Muscle of leg (tissue), 16 donors: ENCODE measurements around the gene TMEM242. TPM values are rescaled to one million over a fixed set of nuclear protein-coding genes. Genes with fewer than 3 reads are reported as not detected.

Experiments
- DNase-seq: peaks from one replicate; pipeline ENCODE4 v3.0.0; 2013
- H3K27ac ChIP-seq: one replicate; pipeline ENCODE4 v1.5.1; 2013; ENCODE audit warnings: mild to moderate bottlenecking, low read length, control low read depth
- H3K27me3 ChIP-seq: one replicate; pipeline ENCODE4 v1.6.1; 2013; ENCODE audit warnings: low read length; ENCODE audit not compliant: control insufficient read depth, insufficient read depth
- H3K36me3 ChIP-seq: one replicate; pipeline ENCODE4 v1.6.1; 2013; ENCODE audit warnings: low read length; ENCODE audit not compliant: control insufficient read depth, insufficient read depth
- H3K4me1 ChIP-seq: one replicate; pipeline ENCODE4 v1.6.1; 2013; ENCODE audit warnings: low read length; ENCODE audit not compliant: control insufficient read depth, insufficient read depth
- H3K4me3 ChIP-seq: one replicate; pipeline ENCODE4 v1.5.1; 2013; ENCODE audit warnings: low read length, control low read depth
- H3K9me3 ChIP-seq: replicated peaks from 2 replicates; pipeline ENCODE4 v1.6.1; 2013; ENCODE audit warnings: low read depth, low read length; ENCODE audit not compliant: control insufficient read depth
- whole genome bisulfite sequencing: methylation state at CpG from one replicate; pipeline ENCODE4 v1.1.5; 2013; ENCODE audit warnings: missing lambda C conversion rate; ENCODE audit not compliant: insufficient coverage; 5-methylcytosine and 5-hydroxymethylcytosine counted together
- long read RNA-seq, 11 donors: transcript quantifications; one replicate each; lab custom pipeline, GENCODE V29; 2026
- polyA plus RNA-seq, 8 donors: library from polyadenylated mRNA; unstranded; fragments of 120-200 nt; gene quantifications; one replicate each; pipeline versions ENCODE4 v1.2.1 to v1.2.3, GENCODE V29; 2013; ENCODE audit warnings: inconsistent platforms in 1 of 8, low replicate concordance in 1 of 8; ENCODE audit not compliant: insufficient read length in 8 of 8, insufficient read depth in 1 of 8
- total RNA-seq: library from RNA; stranded (reverse); fragments of 120-200 nt; gene quantifications from one replicate; pipeline ENCODE4 v1.2.4, GENCODE V29; 2013

TMEM242 gene
- total RNA-seq (10.0 TPM), polyA plus RNA-seq (10 to 100 TPM in 3 of 8 donors, 1 to 10 TPM in 5; 7.7 to 10.9 (median 9.5) TPM)
- long read RNA-seq, donor 1, full-length matches to known transcripts, result 8 of 8 reads
- long read RNA-seq, donor 1, partial matches to known transcripts, result 0 of 8 reads
- long read RNA-seq, donor 1, other reads (novel, unspliced or antisense), result 0 of 8 reads
- long read RNA-seq, donor 2, full-length matches to known transcripts, result 4 of 4 reads
- long read RNA-seq, donor 2, partial matches to known transcripts, result 0 of 4 reads
- long read RNA-seq, donor 2, other reads (novel, unspliced or antisense), result 0 of 4 reads
- long read RNA-seq, donor 3, full-length matches to known transcripts, result 12 of 18 reads
- long read RNA-seq, donor 3, partial matches to known transcripts, result 6 of 18 reads
- long read RNA-seq, donor 3, other reads (novel, unspliced or antisense), result 0 of 18 reads
- long read RNA-seq, donor 4, full-length matches to known transcripts, result 8 of 13 reads
- long read RNA-seq, donor 4, partial matches to known transcripts, result 5 of 13 reads
- long read RNA-seq, donor 4, other reads (novel, unspliced or antisense), result 0 of 13 reads
- long read RNA-seq, donor 5, full-length matches to known transcripts, result 30 of 38 reads
- long read RNA-seq, donor 5, partial matches to known transcripts, result 8 of 38 reads
- long read RNA-seq, donor 5, other reads (novel, unspliced or antisense), result 0 of 38 reads
- long read RNA-seq, donor 6, full-length matches to known transcripts, result 17 of 37 reads
- long read RNA-seq, donor 6, partial matches to known transcripts, result 20 of 37 reads
- long read RNA-seq, donor 6, other reads (novel, unspliced or antisense), result 0 of 37 reads
- long read RNA-seq, donor 7, full-length matches to known transcripts, result 7 of 7 reads
- long read RNA-seq, donor 7, partial matches to known transcripts, result 0 of 7 reads
- long read RNA-seq, donor 7, other reads (novel, unspliced or antisense), result 0 of 7 reads
- long read RNA-seq, donor 8, full-length matches to known transcripts, result 11 of 11 reads
- long read RNA-seq, donor 8, partial matches to known transcripts, result 0 of 11 reads
- long read RNA-seq, donor 8, other reads (novel, unspliced or antisense), result 0 of 11 reads
- long read RNA-seq, donor 9, full-length matches to known transcripts, result 12 of 17 reads
- long read RNA-seq, donor 9, partial matches to known transcripts, result 5 of 17 reads
- long read RNA-seq, donor 9, other reads (novel, unspliced or antisense), result 0 of 17 reads
- long read RNA-seq, donor 10, full-length matches to known transcripts, result 14 of 19 reads
- long read RNA-seq, donor 10, partial matches to known transcripts, result 5 of 19 reads
- long read RNA-seq, donor 10, other reads (novel, unspliced or antisense), result 0 of 19 reads
- long read RNA-seq, donor 11, full-length matches to known transcripts, result 18 of 44 reads
- long read RNA-seq, donor 11, partial matches to known transcripts, result 26 of 44 reads
- long read RNA-seq, donor 11, other reads (novel, unspliced or antisense), result 0 of 44 reads

DNA sequence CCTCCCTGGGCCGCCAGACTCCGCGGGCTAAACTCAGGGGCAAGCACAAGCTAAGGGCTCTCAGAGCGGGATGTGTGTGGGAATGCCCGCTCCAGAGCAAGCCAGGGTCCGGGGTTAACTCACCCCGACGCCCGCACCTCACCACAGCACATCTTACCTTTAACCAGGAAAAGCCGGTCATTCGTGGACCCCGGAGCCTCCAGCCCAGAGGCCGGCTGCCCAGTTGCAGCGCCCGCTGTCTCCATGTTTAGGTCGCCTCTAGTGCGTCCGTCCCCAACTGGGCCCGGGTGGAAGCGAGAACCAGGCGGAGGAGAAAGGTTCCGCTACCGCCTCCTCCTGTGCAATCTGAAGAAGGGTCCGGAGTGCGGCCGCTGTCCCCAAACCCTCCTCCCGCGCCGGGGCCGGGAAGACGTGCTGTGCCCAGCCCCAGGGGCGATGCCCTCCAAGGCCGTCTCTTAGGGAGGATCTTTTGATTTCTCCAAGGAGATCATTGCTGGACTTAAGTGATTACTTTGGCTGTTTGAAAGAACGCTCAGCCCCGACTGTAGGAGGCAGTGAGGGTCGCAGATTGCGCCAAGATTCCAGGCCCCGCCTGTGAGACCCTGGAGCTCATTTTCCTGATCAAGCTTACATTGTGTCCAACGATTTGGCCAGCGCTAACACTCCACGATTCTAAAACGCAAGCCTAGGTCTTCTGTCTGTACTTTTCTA lies at the start of gene TMEM242:
Gene TMEM242 (minus strand): TSS at position 265 of the 711 bp plus-strand sequence. CDS start 20 bp downstream, at position 245.
- Histone ChIP-seq H3K27me3 (peaks cover 2% of the 10 kb centered on the region), H3K27ac (peak within 1 kb of the TSS; percentile 94), H3K4me3 (peak within 1 kb of the TSS; percentile 83), H3K9me3 (no peaks in the 10 kb centered on the region), H3K4me1 (peaks cover 6% of the 10 kb centered on the region), H3K36me3 (peaks cover 3% of the 10 kb centered on the region)
- peak; percentile 97 for DNase-seq
- 0% methylated on average over 38 of the region's 42 CpGs for WGBS

DNA sequence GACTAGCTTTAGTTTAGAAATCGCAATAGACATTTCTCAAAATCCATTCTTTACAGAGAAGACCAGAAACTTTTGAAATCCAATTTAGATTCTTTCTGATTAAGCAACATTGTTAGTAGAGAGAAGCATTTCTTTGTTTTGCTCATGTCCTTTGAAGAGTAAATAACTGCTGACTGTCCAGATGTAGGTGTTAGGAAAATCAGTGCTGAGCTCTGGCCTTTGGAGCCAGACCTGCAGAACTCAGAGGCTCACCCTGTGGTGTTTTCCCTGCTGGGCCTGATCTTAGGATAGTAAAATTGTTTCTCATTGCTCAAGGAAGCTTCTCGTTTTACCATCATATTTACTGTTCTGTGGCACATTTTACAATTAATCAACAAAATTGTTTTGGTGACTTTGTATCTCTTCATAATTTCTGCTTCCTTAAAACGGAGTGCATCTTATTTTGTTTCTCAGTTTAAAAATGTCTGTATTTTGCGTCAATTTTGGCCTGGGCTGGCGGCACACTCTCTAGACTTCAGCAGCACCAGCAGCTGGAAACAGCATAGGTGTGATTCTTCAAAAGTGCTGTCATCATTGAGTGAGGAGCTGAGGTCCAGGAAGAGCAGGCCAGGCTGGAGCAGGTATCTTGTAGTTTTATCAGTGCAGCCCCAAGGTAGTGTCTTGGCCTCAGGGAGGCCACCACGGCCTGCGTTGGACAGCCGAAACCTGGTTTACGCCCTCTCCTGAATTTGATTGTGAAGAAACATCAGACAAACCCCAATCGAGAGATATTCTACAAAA lies 49.4 kb upstream of the TMEM242 start:
- Histone ChIP-seq H3K4me1 (no peaks in the 10 kb centered on the region), H3K36me3 (no peaks in the 10 kb centered on the region), H3K27me3 (no peaks in the 10 kb centered on the region), H3K9me3 (no peaks in the 10 kb centered on the region), H3K4me3 (no peak overlapping the region), H3K27ac (no peak overlapping the region)
- WGBS, result 82% methylated on average over 5 of the region's 10 CpGs
- no peak for DNase-seq

GRCh38 chr6:157370755-157371154 lies 47.4 kb upstream of the TMEM242 start:
- no peak for DNase-seq
- WGBS, result no CpG with 5 or more reads among the region's 1 CpG
- no peaks in the 10 kb centered on the region for H3K36me3 ChIP-seq
- no peak overlapping the region for H3K27ac ChIP-seq
- no peak overlapping the region for H3K4me3 ChIP-seq
- H3K27me3 ChIP-seq, result no peaks in the 10 kb centered on the region
- H3K4me1 ChIP-seq, result no peaks in the 10 kb centered on the region
- H3K9me3 ChIP-seq, result no peaks in the 10 kb centered on the region

- 69% methylated on average over 5 of the region's 7 CpGs for WGBS
- H3K4me3 ChIP-seq, result no peak overlapping the region
- H3K27ac ChIP-seq, result no peak overlapping the region
- H3K36me3 ChIP-seq, result no peaks in the 10 kb centered on the region
- DNase-seq, result no peak
- H3K9me3 ChIP-seq, result no peaks in the 10 kb centered on the region
- no peaks in the 10 kb centered on the region for H3K4me1 ChIP-seq
- no peaks in the 10 kb centered on the region for H3K27me3 ChIP-seq
Observed at GRCh38 chr6:157368359-157369049, 45.2 kb upstream of the TMEM242 start.

DNA sequence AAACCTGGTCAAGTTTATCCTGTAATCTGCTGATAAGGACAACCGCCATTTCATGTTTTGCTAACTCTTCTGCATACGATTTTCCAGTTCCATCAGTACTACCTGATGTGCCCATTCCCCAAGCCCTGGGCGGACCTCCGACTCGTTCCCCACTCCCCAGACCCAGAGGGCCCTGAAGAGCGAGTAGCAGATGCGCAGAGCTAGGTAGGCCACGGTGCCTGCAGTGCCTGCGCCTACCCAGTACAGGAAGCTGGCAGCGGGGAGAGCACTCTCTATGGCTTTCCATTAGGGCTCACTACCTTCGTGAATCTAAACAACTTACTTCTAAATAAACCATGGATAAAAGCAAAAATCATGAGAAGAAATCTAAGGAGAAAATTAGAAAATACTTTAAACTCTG lies 43.3 kb upstream of the TMEM242 start:
- no peaks in the 10 kb centered on the region for H3K27me3 ChIP-seq
- H3K27ac ChIP-seq, result no peak overlapping the region
- no peak for DNase-seq
- no peaks in the 10 kb centered on the region for H3K4me1 ChIP-seq
- H3K9me3 ChIP-seq, result no peaks in the 10 kb centered on the region
- 85% methylated on average over 9 of the region's 11 CpGs for WGBS
- no peaks in the 10 kb centered on the region for H3K36me3 ChIP-seq
- H3K4me3 ChIP-seq, result no peak overlapping the region

DNA sequence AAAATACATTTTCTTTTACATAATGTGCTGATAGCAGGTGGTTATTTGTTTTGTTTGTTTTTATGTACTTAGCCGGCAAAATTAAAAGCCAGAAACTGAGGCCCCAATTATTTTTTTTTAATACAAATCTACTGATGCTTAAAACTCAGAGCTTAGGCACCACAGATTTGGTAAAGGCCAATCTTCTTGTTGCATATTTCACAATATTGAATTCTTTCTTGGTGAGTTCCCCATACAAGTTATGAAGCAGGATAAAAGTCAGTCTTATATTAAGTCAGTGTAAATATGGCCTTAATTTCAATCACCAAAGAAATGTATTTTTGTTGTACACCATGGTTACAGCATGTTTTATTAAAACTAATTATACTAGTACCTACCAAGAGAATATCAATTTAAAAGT lies 41.4 kb upstream of the TMEM242 start:
- H3K36me3 ChIP-seq, result no peaks in the 10 kb centered on the region
- no peak overlapping the region for H3K27ac ChIP-seq
- no peaks in the 10 kb centered on the region for H3K9me3 ChIP-seq
- H3K27me3 ChIP-seq, result no peaks in the 10 kb centered on the region
- no peaks in the 10 kb centered on the region for H3K4me1 ChIP-seq
- no CpG with 5 or more reads among the region's 1 CpG for WGBS
- no peak for DNase-seq
- H3K4me3 ChIP-seq, result no peak overlapping the region

DNA sequence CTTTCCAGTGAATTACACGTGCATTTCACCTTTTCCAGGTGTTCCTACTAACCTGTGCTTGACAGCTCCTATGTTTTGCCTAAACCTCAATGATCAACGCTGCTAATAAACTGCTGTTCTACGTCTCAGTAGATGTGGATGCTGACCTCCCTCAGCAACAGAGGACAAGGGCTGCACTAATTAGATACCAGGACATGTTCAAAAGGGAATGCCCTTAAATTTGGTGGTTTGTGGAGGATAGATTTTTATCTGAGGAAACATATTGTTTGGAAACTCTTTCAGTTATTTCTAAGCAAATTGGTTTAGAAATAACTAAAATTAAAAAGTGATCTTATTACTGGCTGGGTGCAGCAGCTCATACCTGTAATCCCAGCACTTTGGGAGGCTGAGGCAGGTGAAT lies 38.6 kb upstream of the TMEM242 start:
- Histone ChIP-seq H3K9me3 (no peaks in the 10 kb centered on the region), H3K27me3 (no peaks in the 10 kb centered on the region), H3K36me3 (no peaks in the 10 kb centered on the region), H3K27ac (no peak overlapping the region), H3K4me1 (no peaks in the 10 kb centered on the region), H3K4me3 (no peak overlapping the region)
- DNase-seq, result no peak
- 21% methylated on average over 1 of the region's 3 CpGs for WGBS

- 89% methylated on average over 6 of the region's 8 CpGs for WGBS
- no peak overlapping the region for H3K4me3 ChIP-seq
- no peak for DNase-seq
- H3K4me1 ChIP-seq, result no peaks in the 10 kb centered on the region
- no peak overlapping the region for H3K27ac ChIP-seq
- no peaks in the 10 kb centered on the region for H3K27me3 ChIP-seq
- H3K36me3 ChIP-seq, result no peaks in the 10 kb centered on the region
- no peaks in the 10 kb centered on the region for H3K9me3 ChIP-seq
Observed at GRCh38 chr6:157358287-157358686, 35.0 kb upstream of the TMEM242 start.
